Measurements from ENCODE around the gene SHLD3. TPM values are rescaled to one million over a fixed set of nuclear protein-coding genes. Genes with fewer than 3 reads are reported as not detected.
"Not testable (repeated sequence)": the region's sequence is repeated elsewhere in the genome, so short reads cannot be mapped to it uniquely, and the experiment has no call there.

Gene SHLD3
- total RNA-seq, 1 donor from 2014 or later = 4.0 TPM

GRCh38 chr5:65612298-65612907 lies 12.4 kb upstream of the SHLD3 start:
- Mint-ChIP-seq H3K27me3 (ENCODE audit: low read depth) (no peaks in the 10 kb centered on the region), H3K4me1 (peaks cover 4% of the 10 kb centered on the region), H3K27ac (peak overlapping the region; percentile 45), H3K36me3 (peaks cover 32% of the 10 kb centered on the region), H3K4me3 (no peak overlapping the region), H3K9me3 (no peaks in the 10 kb centered on the region)
- no peak for TF ChIP-seq CTCF (IDR thresholded peaks at IDR 0.05; ENCODE audit: unreplicated experiment)
- no peak for DNase-seq (ENCODE audit: low spot score in 2 of 2, unreplicated experiment in 2 of 2)

GRCh38 chr5:65620021-65620420 lies 4.8 kb upstream of the SHLD3 start:
- TF ChIP-seq CTCF (IDR thresholded peaks at IDR 0.05; ENCODE audit: unreplicated experiment) = no peak
- Mint-ChIP-seq H3K4me3 (no peak overlapping the region), H3K9me3 (no peaks in the 10 kb centered on the region), H3K27ac (no peak overlapping the region), H3K36me3 (peaks cover 7% of the 10 kb centered on the region), H3K4me1 (peaks cover 16% of the 10 kb centered on the region), H3K27me3 (ENCODE audit: low read depth) (no peaks in the 10 kb centered on the region)
- no peak for DNase-seq (ENCODE audit: low spot score in 2 of 2, unreplicated experiment in 2 of 2)

- peaks cover 27% of the 10 kb centered on the region for H3K4me1 Mint-ChIP-seq
- not testable (repeated sequence) for H3K27me3 Mint-ChIP-seq (ENCODE audit: low read depth); H3K36me3 Mint-ChIP-seq; H3K9me3 Mint-ChIP-seq; H3K4me3 Mint-ChIP-seq; DNase-seq (ENCODE audit: low spot score in 2 of 2, unreplicated experiment in 2 of 2); H3K27ac Mint-ChIP-seq
Observed at GRCh38 chr5:65621961-65622360, 2.9 kb upstream of the SHLD3 start.

- no peak for TF ChIP-seq CTCF (IDR thresholded peaks at IDR 0.05; ENCODE audit: unreplicated experiment)
- Mint-ChIP-seq H3K36me3 (no peaks in the 10 kb centered on the region), H3K9me3 (no peaks in the 10 kb centered on the region), H3K27me3 (ENCODE audit: low read depth) (no peaks in the 10 kb centered on the region), H3K4me1 (peaks cover 31% of the 10 kb centered on the region), H3K4me3 (peak overlapping the region; percentile 94), H3K27ac (peak overlapping the region; percentile 99)
- no peak for DNase-seq (ENCODE audit: low spot score in 2 of 2, unreplicated experiment in 2 of 2)
Observed at GRCh38 chr5:65623482-65623881, 1.3 kb upstream of the SHLD3 start.

GRCh38 chr5:65624025-65624570 lies 729 bp upstream of the SHLD3 start, which contains the start of gene TRIM23:
Gene TRIM23, minus strand, starts transcription at chr5:65624333. Its CDS starts 59 bp downstream, at chr5:65624274.
- H3K9me3 Mint-ChIP-seq = no peaks in the 10 kb centered on the region
- peak within 1 kb of the TSS; percentile 94 for H3K4me3 Mint-ChIP-seq
- DNase-seq (ENCODE audit: low spot score in 2 of 2, unreplicated experiment in 2 of 2) = peak; percentile 81 to 88
- peak within 1 kb of the TSS; percentile 99 for H3K27ac Mint-ChIP-seq
- no peaks in the 10 kb centered on the region for H3K27me3 Mint-ChIP-seq (ENCODE audit: low read depth)
- TF ChIP-seq CTCF (IDR thresholded peaks at IDR 0.05; ENCODE audit: unreplicated experiment) = no peak
- H3K36me3 Mint-ChIP-seq = no peaks in the 10 kb centered on the region
- peaks cover 31% of the 10 kb centered on the region for H3K4me1 Mint-ChIP-seq

- peaks cover 31% of the 10 kb centered on the region for H3K4me1 Mint-ChIP-seq
- peaks cover 7% of the 10 kb centered on the region for H3K36me3 Mint-ChIP-seq
- no peaks in the 10 kb centered on the region for H3K27me3 Mint-ChIP-seq (ENCODE audit: low read depth)
- DNase-seq (ENCODE audit: low spot score in 2 of 2, unreplicated experiment in 2 of 2) = no peak
- no peak for TF ChIP-seq CTCF (IDR thresholded peaks at IDR 0.05; ENCODE audit: unreplicated experiment)
- H3K9me3 Mint-ChIP-seq = no peaks in the 10 kb centered on the region
- H3K4me3 Mint-ChIP-seq = peak overlapping the region; percentile 94
- peak overlapping the region; percentile 57 for H3K27ac Mint-ChIP-seq
Observed at GRCh38 chr5:65625743-65626142, 916 bp downstream of the SHLD3 start.
